HepG2 (cell line): ENCODE results near the gene LSM2. TPM values are rescaled to one million over a fixed set of nuclear protein-coding genes. Genes with fewer than 3 reads are reported as not detected.
A peak's percentile ranks its signal among the peaks of the same experiment; 100 is the strongest.

ENCODE experiments used
- ARID4A ChIP-seq: sonication (generic); formaldehyde crosslinking; IDR thresholded peaks from 2 replicates; pipeline ENCODE4 v1.5.0; 2020; ENCODE audit warnings: mild to moderate bottlenecking, missing genetic modification reagents, borderline replicate concordance
- BCL6 ChIP-seq: IDR thresholded peaks from 2 replicates; pipeline ENCODE4 v1.6.1; 2016; ENCODE audit warnings: missing genetic modification reagents, missing compliant biosample characterization
- CENPX ChIP-seq: sonication (generic); formaldehyde crosslinking; IDR thresholded peaks from 2 replicates; pipeline ENCODE4 v1.9.0; 2021; ENCODE audit warnings: mild to moderate bottlenecking, missing genetic modification reagents, moderate library complexity
- CERS6 ChIP-seq: sonication (generic); formaldehyde crosslinking; IDR thresholded peaks from 2 replicates; pipeline ENCODE4 v1.5.0; 2020; ENCODE audit warnings: missing genetic modification reagents
- CREB3 ChIP-seq: sonication (generic); formaldehyde crosslinking; IDR thresholded peaks from 2 replicates; pipeline ENCODE4 v1.5.0; 2020; ENCODE audit warnings: missing genetic modification reagents
- CREM ChIP-seq, 2 experiments: sonication (generic) in 1 of 2; formaldehyde crosslinking in 1 of 2; IDR thresholded peaks; 2 replicates each; pipeline versions ENCODE4 v1.4.0 to v1.6.1; 2016 to 2020; ENCODE audit warnings: antibody characterized with exemption in 1 of 2, mild to moderate bottlenecking in 1 of 2, missing genetic modification reagents in 1 of 2
- IKZF5 ChIP-seq: IDR thresholded peaks from 2 replicates; pipeline ENCODE4 v1.6.1; 2018; ENCODE audit warnings: missing genetic modification reagents, mild to moderate bottlenecking, missing compliant biosample characterization
- MIER2 ChIP-seq: IDR thresholded peaks from 2 replicates; pipeline ENCODE4 v1.6.1; 2016; ENCODE audit warnings: missing biosample characterization, missing genetic modification reagents
- NCOA2 ChIP-seq: sonication (generic); formaldehyde crosslinking; IDR thresholded peaks from 2 replicates; pipeline ENCODE4 v1.8.0; 2022; ENCODE audit warnings: inconsistent platforms
- NR1H2 ChIP-seq: sonication (generic); formaldehyde crosslinking; IDR thresholded peaks from 2 replicates; pipeline ENCODE4 v1.8.1; 2022; ENCODE audit warnings: low read depth, missing genetic modification reagents, borderline replicate concordance
- SMARCE1 ChIP-seq: fragments of 450-650 bp; IDR thresholded peaks from 2 replicates; pipeline ENCODE4 v1.6.1; 2017; ENCODE audit warnings: borderline replicate concordance
- TEAD2 ChIP-seq: sonication (generic); formaldehyde crosslinking; IDR thresholded peaks from 2 replicates; pipeline ENCODE4 v1.9.0; 2021; ENCODE audit warnings: missing genetic modification reagents
- UBTF ChIP-seq: sonication (generic); formaldehyde crosslinking; IDR thresholded peaks from 2 replicates; pipeline ENCODE4 v1.4.0; 2020; ENCODE audit warnings: mild to moderate bottlenecking, missing genetic modification reagents
- ZMYM2 ChIP-seq: sonication (generic); formaldehyde crosslinking; IDR thresholded peaks from 2 replicates; pipeline ENCODE4 v1.8.0; 2022; ENCODE audit warnings: mild to moderate bottlenecking, missing genetic modification reagents
- ZNF234 ChIP-seq: sonication (generic); formaldehyde crosslinking; conservative IDR thresholded peaks from 2 replicates; pipeline ENCODE4 v1.5.1; 2020; ENCODE audit warnings: mild to moderate bottlenecking, missing genetic modification reagents
- ZNF580 ChIP-seq: IDR thresholded peaks from 2 replicates; pipeline ENCODE4 v1.6.1; 2016; ENCODE audit warnings: low read depth, borderline replicate concordance
- ZNF761 ChIP-seq: sonication (generic); formaldehyde crosslinking; conservative IDR thresholded peaks from 2 replicates; pipeline ENCODE4 v1.4.0; 2020; ENCODE audit warnings: mild to moderate bottlenecking, missing genetic modification reagents
- ZSCAN21 ChIP-seq: sonication (generic); formaldehyde crosslinking; IDR thresholded peaks from 2 replicates; pipeline ENCODE4 v1.8.0; 2022; ENCODE audit warnings: mild to moderate bottlenecking, missing genetic modification reagents, moderate library complexity, borderline replicate concordance
- polyA plus RNA-seq, 8 experiments: library from polyadenylated mRNA; depleted of rRNA in 3 of 8; stranded (reverse) in 7 of 8; unstranded in 1 of 8; fragments of >200 nt; fragmentation: Illumina TruSeq in 4 of 8; extraction: Trizol in 4 of 8; gene quantifications; 2 replicates each; pipeline versions ENCODE4 v1.2.1 to v1.2.3, GENCODE V29; 2011 to 2016; ENCODE audit warnings: low read depth in 4 of 8, missing spikeins in 1 of 8, mixed read lengths in 1 of 8; ENCODE audit not compliant: insufficient read depth in 1 of 8
- total RNA-seq, 5 experiments: library from RNA; depleted of rRNA; stranded (reverse); fragments of >200 nt; fragmentation: Illumina TruSeq; extraction: Trizol; gene quantifications; 2 replicates each; pipeline ENCODE4 v1.2.3, GENCODE V29; 2016; ENCODE audit warnings: low read depth in 1 of 5

The LSM2 gene
- total and polyA plus RNA-seq, 2 of the 13 experiments (the other 11 are each of a cell fraction or from before 2014, with no cell fraction given): 69.4 to 90.5 TPM

GRCh38 chr6:31834367-31835250, 27.8 kb upstream of the LSM2 start (continued):
- TF ChIP-seq ARID4A: peak; percentile 95
- TF ChIP-seq CERS6 (CRISPR knock-in tag): 0 out of 2 replicates have a peak, but pooled peaks have one; percentile 19
- TF ChIP-seq ZMYM2 (CRISPR knock-in tag): peak; percentile 82
- TF ChIP-seq ZNF761 (CRISPR knock-in tag): peak; percentile 86
- 0 out of 2 replicates have a peak, but pooled peaks have one; percentile 88 for TF ChIP-seq ZSCAN21 (CRISPR knock-in tag)
- TF ChIP-seq ZNF234 (CRISPR knock-in tag): peak; percentile 73
- peak; percentile 57; the same call in 1 of the 2 replicates for TF ChIP-seq CREM (IDR thresholded peaks at IDR 0.05)
- no peak for TF ChIP-seq CREM (CRISPR knock-in tag; IDR thresholded peaks at IDR 0.05)
- peak; percentile 79 for TF ChIP-seq UBTF (CRISPR knock-in tag)
- peak; percentile 83 for TF ChIP-seq ZNF580 (CRISPR knock-in tag)
- peak; percentile 70; the same call in 1 of the 2 replicates for TF ChIP-seq NR1H2 (CRISPR knock-in tag)
- no peak for TF ChIP-seq NCOA2 (CRISPR knock-in tag)
- peak; percentile 8; the same call in 1 of the 2 replicates for TF ChIP-seq TEAD2
- no peak; the same call in 1 of the 2 replicates for TF ChIP-seq MIER2 (CRISPR knock-in tag)
- no peak for TF ChIP-seq SMARCE1
- peak; percentile 65 for TF ChIP-seq CREB3 (CRISPR knock-in tag)
- peak; percentile 58 for TF ChIP-seq BCL6 (CRISPR knock-in tag)
- TF ChIP-seq CENPX (CRISPR knock-in tag): no peak
- TF ChIP-seq IKZF5: peak; percentile 70
